Measurements from ENCODE around the gene KLHL8. TPM values are rescaled to one million over a fixed set of nuclear protein-coding genes. Genes with fewer than 3 reads are reported as not detected.

Gene KLHL8
- total RNA-seq, 1 experiment from 2014 or later, result 15.4 TPM

- no peak for DNase-seq (ENCODE audit: low spot score)
- Histone ChIP-seq H3K27me3 (replicated peaks; ENCODE audit: insufficient read depth, low read depth, low read length, poor library complexity) (no peaks in the 10 kb centered on the region), H3K27ac (ENCODE audit: low read depth, low read length, poor library complexity, severe bottlenecking) (no peak overlapping the region), H3K36me3 (ENCODE audit: insufficient read depth, low read length, poor library complexity, severe bottlenecking) (no peaks in the 10 kb centered on the region), H3K4me1 (ENCODE audit: insufficient read depth, low read length, poor library complexity, severe bottlenecking) (peaks cover 21% of the 10 kb centered on the region), H3K4me3 (ENCODE audit: low read depth, low read length, poor library complexity, severe bottlenecking) (no peak overlapping the region), H3K9me3 (ENCODE audit: low read depth, low read length, poor library complexity, severe bottlenecking) (no peaks in the 10 kb centered on the region)
- POLR2A ChIA-PET (ENCODE audit: low non-redundant PET), result no interaction called here
- CTCF ChIA-PET, result no interaction called here
- intact Hi-C loops (cut with micrococcal nuclease; ENCODE audit: unreplicated experiment), result no loop called here
- BruUV-seq (replicated peaks), result no TSS peak
- TF ChIP-seq CTCF (conservative IDR thresholded peaks at IDR 0.05; ENCODE audit: low read depth, low read length), result no peak
- no peak for TF ChIP-seq EZH2 (IDR thresholded peaks at IDR 0.05; ENCODE audit: borderline replicate concordance, low read depth, low read length, poor library complexity, severe bottlenecking)
Measured at GRCh38 chr4:87192145-87192919, 28.1 kb downstream of the KLHL8 start.

- CTCF ChIA-PET, result no interaction called here
Measured at GRCh38 chr4:87188932-87189331, 31.5 kb downstream of the KLHL8 start.

GRCh38 chr4:87188048-87188447 lies 32.4 kb downstream of the KLHL8 start:
- TF ChIP-seq EZH2 (IDR thresholded peaks at IDR 0.05; ENCODE audit: borderline replicate concordance, low read depth, low read length, poor library complexity, severe bottlenecking) (no peak), CTCF (conservative IDR thresholded peaks at IDR 0.05; ENCODE audit: low read depth, low read length) (no peak)
- CTCF ChIA-PET, result no interaction called here
- Histone ChIP-seq H3K36me3 (ENCODE audit: insufficient read depth, low read length, poor library complexity, severe bottlenecking) (no peaks in the 10 kb centered on the region), H3K27me3 (replicated peaks; ENCODE audit: insufficient read depth, low read depth, low read length, poor library complexity) (no peaks in the 10 kb centered on the region), H3K9me3 (ENCODE audit: low read depth, low read length, poor library complexity, severe bottlenecking) (no peaks in the 10 kb centered on the region), H3K4me1 (ENCODE audit: insufficient read depth, low read length, poor library complexity, severe bottlenecking) (peaks cover 10% of the 10 kb centered on the region), H3K4me3 (ENCODE audit: low read depth, low read length, poor library complexity, severe bottlenecking) (no peak overlapping the region), H3K27ac (ENCODE audit: low read depth, low read length, poor library complexity, severe bottlenecking) (no peak overlapping the region)
- DNase-seq (ENCODE audit: low spot score), result peak; percentile 59
- no TSS peak for BruUV-seq (replicated peaks)
- POLR2A ChIA-PET (ENCODE audit: low non-redundant PET), result no interaction called here
- intact Hi-C loops (cut with micrococcal nuclease; ENCODE audit: unreplicated experiment), result no loop called here

More at GRCh38 chr4:87188932-87189331, 31.5 kb downstream of the KLHL8 start:
- peak; percentile 0 for DNase-seq (ENCODE audit: low spot score)
- no peaks in the 10 kb centered on the region for H3K9me3 ChIP-seq (ENCODE audit: low read depth, low read length, poor library complexity, severe bottlenecking)
- no TSS peak for BruUV-seq (replicated peaks)
- intact Hi-C loops (cut with micrococcal nuclease; ENCODE audit: unreplicated experiment), result no loop called here
- peak overlapping the region; percentile 23 for H3K27ac ChIP-seq (ENCODE audit: low read depth, low read length, poor library complexity, severe bottlenecking)
- no peaks in the 10 kb centered on the region for H3K36me3 ChIP-seq (ENCODE audit: insufficient read depth, low read length, poor library complexity, severe bottlenecking)
- H3K4me1 ChIP-seq (ENCODE audit: insufficient read depth, low read length, poor library complexity, severe bottlenecking), result peaks cover 16% of the 10 kb centered on the region
- H3K27me3 ChIP-seq (replicated peaks; ENCODE audit: insufficient read depth, low read depth, low read length, poor library complexity), result no peaks in the 10 kb centered on the region
- H3K4me3 ChIP-seq (ENCODE audit: low read depth, low read length, poor library complexity, severe bottlenecking), result no peak overlapping the region
- POLR2A ChIA-PET (ENCODE audit: low non-redundant PET), result no interaction called here
- no peak for TF ChIP-seq CTCF (conservative IDR thresholded peaks at IDR 0.05; ENCODE audit: low read depth, low read length)
- TF ChIP-seq EZH2 (IDR thresholded peaks at IDR 0.05; ENCODE audit: borderline replicate concordance, low read depth, low read length, poor library complexity, severe bottlenecking), result no peak
